NCI-H2107 (cell line): Measurements from ENCODE around the gene GINS2.
A peak's percentile ranks its signal among the peaks of the same experiment; 100 is the strongest.

Experiments
- DNase-seq: peaks from one replicate; lab custom pipeline; 2025; lab: John Stamatoyannopoulos, UW

GINS2 gene

GRCh38 chr16:85688586-85689284, at the start of gene GINS2:
Gene GINS2 (minus strand): TSS chr16:85688954. CDS start chr16:85688898, 56 bp downstream.
- DNase-seq: peak; percentile 77

- DNase-seq: no peak
These were observed 48.2 kb upstream of the GINS2 start for GRCh38 chr16:85736921-85737320.

- no peak for DNase-seq
These were observed 47.2 kb upstream of the GINS2 start for GRCh38 chr16:85735946-85736345.

- no peak for DNase-seq
These were observed 46.5 kb upstream of the GINS2 start for GRCh38 chr16:85735225-85735635.

GRCh38 chr16:85734311-85735017, 45.7 kb upstream of the GINS2 start:
- DNase-seq: no peak

GRCh38 chr16:85733839-85734170, 45.1 kb upstream of the GINS2 start:
- DNase-seq: no peak

GRCh38 chr16:85733155-85733838, 44.5 kb upstream of the GINS2 start:
- no peak for DNase-seq

- DNase-seq: no peak
These were observed 42.4 kb upstream of the GINS2 start for GRCh38 chr16:85731179-85731578.

- DNase-seq: no peak
These were observed 41.4 kb upstream of the GINS2 start for GRCh38 chr16:85730186-85730465.

GRCh38 chr16:85729452-85730185, 40.9 kb upstream of the GINS2 start:
- no peak for DNase-seq

GRCh38 chr16:85728879-85729278, 40.1 kb upstream of the GINS2 start:
- no peak for DNase-seq

- DNase-seq: no peak
These were observed 36.2 kb upstream of the GINS2 start for GRCh38 chr16:85724936-85725335.

GRCh38 chr16:85724126-85724879, 35.5 kb upstream of the GINS2 start:
- DNase-seq: no peak

GRCh38 chr16:85722128-85722893, 33.6 kb upstream of the GINS2 start:
- peak; percentile 59 for DNase-seq

- no peak for DNase-seq
These were observed 31.5 kb upstream of the GINS2 start for GRCh38 chr16:85720302-85720637.

GRCh38 chr16:85719605-85720301, 31.0 kb upstream of the GINS2 start:
- DNase-seq: no peak

- DNase-seq: no peak
These were observed 29.9 kb upstream of the GINS2 start for GRCh38 chr16:85718682-85719081.

GRCh38 chr16:85718153-85718477, 29.4 kb upstream of the GINS2 start:
- DNase-seq: no peak

- DNase-seq: peak; percentile 45
These were observed 28.8 kb upstream of the GINS2 start for GRCh38 chr16:85717393-85718152.

GRCh38 chr16:85716680-85717038, 27.9 kb upstream of the GINS2 start:
- no peak for DNase-seq
